IPS DF 19.7 (cell line): ENCODE data around the gene GAS2L2.

Source experiments
- DNase-seq: peaks from one replicate; pipeline ENCODE4 v3.0.0-alpha.2; 2013; ENCODE audit warnings: low read depth, low spot score

The GAS2L2 gene

DNA sequence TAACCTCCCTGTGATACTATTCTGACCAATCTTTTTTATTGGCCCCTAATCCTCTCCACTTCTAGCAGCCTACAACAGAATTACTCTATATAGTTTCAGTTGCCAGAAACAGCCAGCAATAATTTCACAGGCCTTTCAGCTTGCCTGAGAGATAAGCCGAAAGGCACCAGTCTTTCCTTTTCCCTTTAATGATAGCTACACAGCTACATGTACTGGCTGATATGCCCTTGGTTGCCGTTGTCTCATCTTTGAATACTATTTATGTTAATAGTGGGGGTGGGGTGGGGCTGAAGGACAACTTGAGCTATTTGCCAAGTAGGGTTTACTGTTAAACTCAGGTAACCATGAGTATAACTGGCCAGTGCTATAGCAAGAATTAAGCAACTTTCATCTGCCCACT, 57.4 kb downstream of the GAS2L2 start:
- DNase-seq, result no peak

- DNase-seq, result no peak
Measured at GRCh38 chr17:35694906-35695305, 58.1 kb downstream of the GAS2L2 start.
